Measurements from ENCODE around the gene TMC5. TPM values are rescaled to one million over a fixed set of nuclear protein-coding genes. Genes with fewer than 3 reads are reported as not detected.
"Not testable (repeated sequence)": the region's sequence is repeated elsewhere in the genome, so short reads cannot be mapped to it uniquely, and the experiment has no call there.

TMC5 gene
- total RNA-seq, 2 experiments from 2014 or later, result not detected

DNA sequence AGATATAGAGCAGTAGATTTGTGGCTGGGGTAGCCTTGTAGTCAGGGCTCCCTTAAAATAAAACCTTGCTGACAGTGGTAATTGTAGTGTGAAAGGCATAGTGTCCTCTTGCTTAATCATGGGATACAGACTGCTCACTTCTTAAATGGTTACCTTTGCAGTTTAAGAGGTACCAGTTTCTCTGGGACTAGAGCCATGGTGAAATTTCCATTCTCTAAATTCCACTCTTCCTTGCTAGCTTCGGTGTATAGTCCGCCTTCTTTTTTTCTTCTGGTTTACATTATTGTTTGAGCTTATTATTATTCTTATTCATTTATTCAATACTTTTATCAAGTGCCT is 107.7 kb downstream of the TMC5 start:
- ATAC-seq (ENCODE audit: low read depth) (no peak), DNase-seq (no peak)
- Mint-ChIP-seq H3K9me3 (no peaks in the 10 kb centered on the region), H3K4me1 (peaks cover 26% of the 10 kb centered on the region), H3K36me3 (peaks cover 14% of the 10 kb centered on the region), H3K27me3 (no peaks in the 10 kb centered on the region), H3K27ac (peak overlapping the region; percentile 97), H3K4me3 (peak overlapping the region; percentile 99)
- POLR2A ChIA-PET, result interaction anchor here (1.5 to 3.8 kb wide), 3 partner anchors 13 to 29 kb away, joined by 5 to 48 read pairs (median 6); partner anchors contain the start of gene VPS35L

DNA sequence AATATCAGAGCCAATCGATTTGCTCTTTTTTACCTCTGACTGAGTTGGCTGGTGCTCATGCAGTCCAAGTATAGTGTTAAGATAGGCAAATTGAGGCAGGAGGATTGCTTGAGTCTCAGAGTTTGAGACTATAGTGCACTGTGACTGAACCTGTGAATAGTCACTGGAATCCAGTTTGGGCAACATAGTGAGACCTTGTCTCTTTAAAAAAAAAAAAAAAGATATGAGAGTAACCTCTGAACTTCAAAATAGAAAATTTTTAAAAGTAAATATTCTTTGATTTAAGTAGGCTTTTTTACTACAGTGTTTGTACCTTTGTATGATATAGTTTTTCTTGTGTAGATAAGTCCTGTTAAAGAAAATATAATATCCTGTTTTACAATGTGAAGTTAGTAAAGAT is 109.5 kb downstream of the TMC5 start:
- no peaks in the 10 kb centered on the region for H3K9me3 Mint-ChIP-seq
- POLR2A ChIA-PET, result no interaction called here
- peaks cover 16% of the 10 kb centered on the region for H3K36me3 Mint-ChIP-seq
- no peak overlapping the region for H3K4me3 Mint-ChIP-seq
- no peak for ATAC-seq (ENCODE audit: low read depth)
- H3K27ac Mint-ChIP-seq, result no peak overlapping the region
- peaks cover 14% of the 10 kb centered on the region for H3K4me1 Mint-ChIP-seq
- DNase-seq, result no peak
- no peaks in the 10 kb centered on the region for H3K27me3 Mint-ChIP-seq

DNA sequence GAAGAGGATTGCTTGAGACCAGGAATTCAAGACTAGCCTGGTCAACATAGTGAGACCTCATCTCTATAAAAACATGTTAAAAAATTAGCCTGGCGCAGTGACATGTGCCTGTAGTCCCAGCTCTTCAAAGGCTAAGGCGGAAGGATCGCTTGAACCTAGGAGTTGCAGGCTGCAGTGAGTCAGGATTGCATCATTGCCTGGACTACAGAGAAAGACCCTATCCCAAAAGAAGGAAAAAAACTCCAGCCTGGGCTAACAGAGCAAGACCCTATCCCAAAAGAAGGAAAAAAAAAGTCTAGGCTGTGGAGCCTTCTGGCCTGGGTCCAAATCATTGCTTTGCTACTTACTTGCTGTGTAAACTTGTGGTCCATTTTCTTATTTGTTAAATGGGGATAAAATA is 111.0 kb downstream of the TMC5 start:
- ATAC-seq (ENCODE audit: low read depth), result no peak

DNA sequence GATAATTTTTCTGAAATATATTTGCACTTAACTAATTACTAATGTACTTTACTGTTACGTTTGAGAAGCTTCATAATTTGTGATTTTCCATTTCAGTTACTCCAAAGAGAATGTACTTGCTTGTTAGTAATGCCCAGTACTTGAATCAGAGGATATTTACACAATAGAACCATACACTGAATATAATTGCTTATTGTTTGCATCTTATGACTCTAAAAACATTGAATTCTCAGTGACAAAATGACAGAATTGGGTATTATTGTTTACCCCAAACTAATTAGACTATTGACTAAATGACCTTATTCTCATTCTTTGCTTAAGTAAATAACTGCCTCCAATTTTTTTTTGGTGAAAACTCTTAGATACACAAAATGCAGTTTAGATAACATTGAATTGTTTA is 114.9 kb downstream of the TMC5 start:
- POLR2A ChIA-PET, result interaction anchor here (1.1 kb wide), 1 partner anchor 23 kb away, joined by 4 read pairs; the partner anchor contains the start of gene VPS35L
- Mint-ChIP-seq H3K9me3 (no peaks in the 10 kb centered on the region), H3K4me3 (no peak overlapping the region), H3K4me1 (peaks cover 3% of the 10 kb centered on the region), H3K27ac (no peak overlapping the region), H3K27me3 (no peaks in the 10 kb centered on the region), H3K36me3 (peaks cover 25% of the 10 kb centered on the region)
- no peak for ATAC-seq (ENCODE audit: low read depth)
- DNase-seq, result no peak

More for the DNA sequence above, 111.0 kb downstream of the TMC5 start:
- POLR2A ChIA-PET, result no interaction called here
- DNase-seq, result no peak
- Mint-ChIP-seq H3K27me3 (no peaks in the 10 kb centered on the region), H3K4me1 (peaks cover 12% of the 10 kb centered on the region), H3K9me3 (no peaks in the 10 kb centered on the region), H3K27ac (no peak overlapping the region), H3K4me3 (no peak overlapping the region), H3K36me3 (peaks cover 21% of the 10 kb centered on the region)

DNA sequence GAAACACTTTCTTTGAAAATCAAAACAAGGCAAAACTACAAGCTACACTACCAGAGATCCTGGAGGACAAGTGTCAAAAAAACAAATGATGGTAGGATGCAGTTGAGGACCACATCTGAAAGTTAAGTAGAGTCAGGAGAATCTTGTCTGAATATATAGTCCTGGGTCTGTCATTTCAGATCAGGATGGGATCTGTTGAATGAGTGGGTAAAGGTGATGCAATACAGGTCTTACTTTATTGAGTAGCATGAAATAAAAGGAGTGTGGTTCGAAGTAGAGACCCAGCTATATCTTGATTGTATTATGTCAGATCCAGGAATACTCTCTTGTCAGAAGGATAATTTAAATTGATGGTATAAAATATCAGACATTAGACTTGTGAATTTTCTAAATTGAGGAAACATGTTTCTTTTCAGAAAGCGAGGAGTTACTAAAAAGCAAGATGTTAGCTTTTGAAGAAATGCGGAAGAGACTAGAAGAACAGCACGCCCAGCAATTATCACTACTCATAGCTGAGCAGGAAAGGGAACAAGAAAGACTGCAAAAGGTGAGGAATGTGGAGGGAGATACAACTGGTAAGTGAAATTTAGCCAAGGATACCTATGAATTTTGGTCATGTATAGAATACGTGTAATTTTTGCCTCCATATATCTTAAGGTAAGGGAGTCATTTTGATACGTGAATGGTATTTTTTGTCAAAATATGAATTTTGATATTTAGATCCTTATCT is 122.7 kb downstream of the TMC5 start:
- DNase-seq (no peak), ATAC-seq (ENCODE audit: low read depth) (no peak)
- no peak overlapping the region for H3K27ac Mint-ChIP-seq
- H3K4me1 Mint-ChIP-seq, result peaks cover 1% of the 10 kb centered on the region
- no peaks in the 10 kb centered on the region for H3K27me3 Mint-ChIP-seq
- H3K4me3 Mint-ChIP-seq, result no peak overlapping the region
- POLR2A ChIA-PET, result interaction anchor here (1.4 kb wide), 1 partner anchor 16 kb away, joined by 5 read pairs; no protein-coding TSS in a partner anchor
- H3K9me3 Mint-ChIP-seq, result no peaks in the 10 kb centered on the region
- peaks cover 38% of the 10 kb centered on the region for H3K36me3 Mint-ChIP-seq

DNA sequence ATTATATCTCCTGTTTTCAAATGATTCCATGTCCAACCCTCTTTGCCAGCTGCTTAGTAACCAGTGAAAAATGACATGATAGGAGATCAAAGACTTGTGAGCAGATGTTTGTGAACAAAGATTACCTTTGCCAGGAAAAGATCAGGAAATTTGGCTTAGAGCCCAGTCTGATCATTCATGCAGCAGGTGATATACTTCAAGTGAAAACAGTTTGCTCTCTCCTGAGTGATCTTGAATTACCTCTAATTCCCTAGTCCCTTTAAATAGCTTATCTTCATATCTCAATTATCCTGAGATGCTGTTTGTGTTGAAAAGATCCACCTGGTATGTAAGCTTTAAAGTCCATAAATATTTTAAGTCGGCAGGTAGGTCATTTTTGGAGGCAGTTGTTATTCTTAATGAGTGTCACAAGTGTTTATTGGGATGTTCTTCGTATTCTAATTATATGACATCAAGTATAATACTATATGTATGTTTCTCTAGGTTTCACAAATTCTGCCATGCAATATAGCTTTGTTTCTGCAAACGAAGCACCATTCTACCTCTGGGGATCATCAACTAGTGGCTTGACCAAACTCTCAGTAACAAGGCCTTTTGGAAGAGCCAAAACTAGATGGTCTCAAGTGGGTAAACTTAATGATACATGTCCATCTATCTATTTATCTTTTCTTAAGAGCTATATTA is 124.6 kb downstream of the TMC5 start:
- Mint-ChIP-seq H3K9me3 (no peaks in the 10 kb centered on the region), H3K4me1 (peaks cover 1% of the 10 kb centered on the region), H3K4me3 (no peak overlapping the region), H3K27me3 (no peaks in the 10 kb centered on the region), H3K36me3 (peaks cover 36% of the 10 kb centered on the region), H3K27ac (no peak overlapping the region)
- DNase-seq (no peak), ATAC-seq (ENCODE audit: low read depth) (no peak)
- POLR2A ChIA-PET, result interaction anchor here (1.0 kb wide), 1 partner anchor 13 kb away, joined by 4 read pairs; the partner anchor contains the start of gene VPS35L

DNA sequence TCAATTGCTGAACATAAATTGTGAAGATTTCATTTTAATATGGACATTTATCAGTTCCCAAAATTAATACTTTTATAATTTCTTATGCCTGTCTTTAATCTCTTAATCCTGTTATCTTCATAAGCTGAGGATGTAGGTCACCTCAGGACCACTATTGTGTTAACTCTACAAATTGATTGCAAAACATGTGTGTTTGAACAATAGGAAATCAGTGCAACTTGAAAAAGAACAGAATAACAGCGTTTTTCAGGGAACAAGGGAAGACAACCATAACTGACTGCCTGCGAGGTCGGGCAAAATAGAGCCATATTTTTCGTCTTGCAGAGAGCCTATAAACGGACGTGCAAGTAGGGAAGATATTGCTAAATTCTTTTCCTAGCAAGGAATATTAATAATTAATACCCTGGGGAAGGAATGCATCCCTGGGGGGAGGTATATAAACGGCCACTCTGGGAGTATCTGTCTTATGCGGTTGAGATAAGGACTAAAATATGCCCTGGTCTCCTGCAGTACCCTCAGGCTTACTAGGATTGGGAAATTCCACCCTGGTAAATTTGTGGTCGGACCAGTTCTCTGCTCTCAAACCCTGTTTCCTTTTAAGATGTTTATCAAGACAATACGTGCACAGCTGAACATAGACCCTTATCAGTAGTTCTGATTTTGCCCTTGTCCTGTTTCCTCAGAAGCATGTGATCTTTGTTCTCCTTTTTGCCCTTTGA is 125.8 kb downstream of the TMC5 start:
- not testable (repeated sequence) for H3K27me3 Mint-ChIP-seq
- peaks cover 35% of the 10 kb centered on the region for H3K36me3 Mint-ChIP-seq

DNA sequence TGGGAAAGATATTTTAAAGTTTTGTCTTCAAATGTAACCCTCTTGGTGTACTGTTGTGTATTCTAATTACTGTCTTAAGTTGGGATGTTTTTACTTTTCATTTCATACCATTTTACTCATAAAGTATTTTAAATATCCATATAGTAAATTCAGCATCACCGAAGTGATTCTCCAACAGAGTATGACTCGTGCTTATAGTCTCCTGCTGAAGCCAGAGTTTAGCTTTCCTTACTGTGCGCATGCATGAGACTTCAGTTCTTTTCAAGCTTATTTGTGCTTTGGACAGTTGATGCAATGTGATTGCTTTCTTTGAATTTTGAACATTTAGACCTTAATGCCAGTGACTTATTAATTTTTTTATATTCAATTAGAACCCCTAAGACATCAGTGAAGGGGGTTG is 130.5 kb downstream of the TMC5 start:
- Mint-ChIP-seq H3K4me1 (peaks cover 1% of the 10 kb centered on the region), H3K27me3 (no peaks in the 10 kb centered on the region), H3K4me3 (no peak overlapping the region), H3K27ac (no peak overlapping the region), H3K9me3 (no peaks in the 10 kb centered on the region), H3K36me3 (peaks cover 15% of the 10 kb centered on the region)
- no peak for ATAC-seq (ENCODE audit: low read depth)
- DNase-seq, result no peak
- POLR2A ChIA-PET, result interaction anchor here (1.5 kb wide), 1 partner anchor 23 kb away, joined by 6 read pairs; no protein-coding TSS in a partner anchor

More for the DNA sequence above, 125.8 kb downstream of the TMC5 start:
- not testable (repeated sequence) for H3K4me3 Mint-ChIP-seq; H3K27ac Mint-ChIP-seq; ATAC-seq (ENCODE audit: low read depth); H3K9me3 Mint-ChIP-seq; H3K4me1 Mint-ChIP-seq; DNase-seq
- POLR2A ChIA-PET, result interaction anchor here (1.0 kb wide), 1 partner anchor 12 kb away, joined by 4 read pairs; the partner anchor contains the start of gene VPS35L

Other genes with a start within 250 kb of the TMC5 start
- not detected for gene SYT17, start 249.6 kb upstream of the TMC5 start, total RNA-seq
- gene CLEC19A, start 132.2 kb upstream of the TMC5 start, total RNA-seq, result not detected
- 10 to 100 TPM; 22.0 to 22.6 TPM for gene GDE1, start 104.2 kb downstream of the TMC5 start, total RNA-seq
- 10 to 100 TPM; 35.2 to 38.1 TPM for gene CCP110, start 106.1 kb downstream of the TMC5 start, total RNA-seq
- gene VPS35L, start 137.8 kb downstream of the TMC5 start, total RNA-seq, result 10 to 100 TPM; 50.2 to 55.6 TPM